SU-DHL-6 (cell line): ENCODE measurements around the gene TEKT1.

ENCODE experiments used
- H2AFZ ChIP-seq: fragments of 200-600 bp; sonication (generic); 2 replicates; pipeline ENCODE4 v1.6.1; 2014; ENCODE audit warnings: low read depth, mild to moderate bottlenecking, moderate library complexity, mixed read lengths, antibody characterized with exemption, low read length; ENCODE audit not compliant: severe bottlenecking
- H3F3A ChIP-seq: fragments of 200-600 bp; shearing (Covaris generic); 2 replicates; pipeline ENCODE4 v1.6.0; 2016; ENCODE audit warnings: antibody characterized with exemption, mild to moderate bottlenecking; ENCODE audit not compliant: insufficient read depth
- H3K27ac ChIP-seq: fragments of 200-600 bp; sonication (generic); 2 replicates; pipeline ENCODE4 v1.5.1; 2016; ENCODE audit warnings: low read depth, mild to moderate bottlenecking, low read length, moderate library complexity, mixed read lengths
- H3K27me3 ChIP-seq: fragments of 200-600 bp; sonication (generic), shearing (Covaris generic); 2 replicates; pipeline ENCODE4 v1.6.0; 2014; ENCODE audit warnings: mild to moderate bottlenecking, low read length
- H3K36me3 ChIP-seq: fragments of 200-600 bp; sonication (generic); 2 replicates; pipeline ENCODE4 v1.6.1; 2014; ENCODE audit warnings: mild to moderate bottlenecking, low read length, mixed read lengths
- H3K4me2 ChIP-seq: fragments of 300-600, 200-600 bp; shearing (Covaris generic), sonication (generic); 2 replicates; pipeline ENCODE4 v1.6.0; 2014; ENCODE audit warnings: low read length, low read depth, mild to moderate bottlenecking; ENCODE audit not compliant: poor library complexity, severe bottlenecking
- H3K4me3 ChIP-seq: fragments of 200-600 bp; sonication (generic); 2 replicates; pipeline ENCODE4 v1.5.1; 2014; ENCODE audit warnings: antibody characterized with exemption, low read length, mild to moderate bottlenecking, mixed read lengths; ENCODE audit not compliant: insufficient read depth, poor library complexity, severe bottlenecking
- H3K79me2 ChIP-seq: fragments of 200-600 bp; sonication (generic); 2 replicates; pipeline ENCODE4 v1.6.1; 2014; ENCODE audit warnings: mild to moderate bottlenecking, low read length, moderate library complexity; ENCODE audit not compliant: insufficient read depth
- H3K9ac ChIP-seq: fragments of 200-600 bp; sonication (generic); 2 replicates; pipeline ENCODE4 v1.7.0; 2014; ENCODE audit warnings: mild to moderate bottlenecking, low read length
- H3K9me2 ChIP-seq: fragments of 200-600 bp; sonication (generic); replicated peaks from 2 replicates; pipeline ENCODE4 v1.6.1; 2014; ENCODE audit warnings: low read length; ENCODE audit not compliant: insufficient read depth
- H3K9me3 ChIP-seq: fragments of 200-600 bp; sonication (generic); 2 replicates; pipeline ENCODE4 v1.6.1; 2014; ENCODE audit warnings: low read length, mixed read lengths; ENCODE audit not compliant: insufficient read depth
- H4K20me1 ChIP-seq: fragments of 200-600 bp; sonication (generic); 2 replicates; pipeline ENCODE4 v1.6.1; 2014; ENCODE audit warnings: low read depth, mild to moderate bottlenecking, antibody characterized with exemption, low read length, moderate library complexity, mixed read lengths
- EZH2phosphoT487 ChIP-seq: fragments of 200-600 bp; sonication (generic), shearing (Covaris generic); conservative IDR thresholded peaks from 2 replicates; pipeline ENCODE4 v1.6.1; 2018; ENCODE audit warnings: mild to moderate bottlenecking, antibody characterized with exemption, low read length, moderate library complexity, mixed read lengths
- TF ChIP-seq, protein P1 (sequence below): fragments of 200-600 bp; sonication (generic); IDR thresholded peaks from one replicate; pipeline ENCODE4 v1.5.1; 2017; ENCODE audit warnings: antibody characterized with exemption, mild to moderate bottlenecking, low read length, moderate library complexity; ENCODE audit not compliant: insufficient read depth, poor library complexity, severe bottlenecking

Gene TEKT1

DNA sequence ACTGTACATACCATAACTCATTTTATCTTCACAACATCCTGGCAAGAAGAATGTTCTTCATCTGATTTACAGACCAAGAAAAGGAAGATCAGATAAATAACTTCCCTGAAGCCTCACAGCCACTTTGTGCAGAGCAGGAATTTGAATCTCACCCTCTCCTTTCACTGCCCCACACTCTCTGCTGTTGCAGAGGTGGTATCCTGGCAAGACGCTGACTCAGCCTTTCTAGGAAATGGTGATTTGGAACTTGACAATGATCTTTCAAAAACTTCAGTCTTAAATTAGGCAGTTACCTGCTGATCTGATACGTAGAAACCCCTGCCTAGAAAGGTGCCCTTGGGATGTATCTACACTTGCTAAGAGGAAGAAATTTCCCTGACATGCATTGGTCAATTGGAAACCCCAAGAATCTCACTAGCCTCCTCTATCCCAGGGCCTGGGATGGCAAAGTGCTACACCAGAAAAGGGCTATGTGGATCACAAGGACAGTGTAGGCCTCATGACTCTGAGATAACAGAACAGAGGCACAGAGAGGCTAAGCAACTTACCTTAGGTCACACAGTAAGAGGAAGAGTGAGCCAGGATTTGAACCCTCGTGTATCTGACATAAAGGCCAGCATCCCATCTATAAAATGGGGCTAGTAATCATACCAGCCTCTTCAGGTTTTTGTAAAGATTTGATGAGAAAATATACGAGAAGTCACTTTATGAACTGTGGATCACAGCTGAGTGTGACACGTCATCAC, 37.6 kb downstream of the TEKT1 start:
- no peak overlapping the region for H2AFZ ChIP-seq
- no peaks in the 10 kb centered on the region for H3K36me3 ChIP-seq
- no peaks in the 10 kb centered on the region for H3K79me2 ChIP-seq
- H3K4me2 ChIP-seq: no peak overlapping the region
- no peaks in the 10 kb centered on the region for H3F3A ChIP-seq
- no peak overlapping the region for H3K27ac ChIP-seq
- H3K9ac ChIP-seq: no peak overlapping the region
- no peaks in the 10 kb centered on the region for H3K27me3 ChIP-seq
- no peaks in the 10 kb centered on the region for H3K9me2 ChIP-seq
- TF ChIP-seq EZH2phosphoT487: no peak
- TF ChIP-seq, protein P1, sequence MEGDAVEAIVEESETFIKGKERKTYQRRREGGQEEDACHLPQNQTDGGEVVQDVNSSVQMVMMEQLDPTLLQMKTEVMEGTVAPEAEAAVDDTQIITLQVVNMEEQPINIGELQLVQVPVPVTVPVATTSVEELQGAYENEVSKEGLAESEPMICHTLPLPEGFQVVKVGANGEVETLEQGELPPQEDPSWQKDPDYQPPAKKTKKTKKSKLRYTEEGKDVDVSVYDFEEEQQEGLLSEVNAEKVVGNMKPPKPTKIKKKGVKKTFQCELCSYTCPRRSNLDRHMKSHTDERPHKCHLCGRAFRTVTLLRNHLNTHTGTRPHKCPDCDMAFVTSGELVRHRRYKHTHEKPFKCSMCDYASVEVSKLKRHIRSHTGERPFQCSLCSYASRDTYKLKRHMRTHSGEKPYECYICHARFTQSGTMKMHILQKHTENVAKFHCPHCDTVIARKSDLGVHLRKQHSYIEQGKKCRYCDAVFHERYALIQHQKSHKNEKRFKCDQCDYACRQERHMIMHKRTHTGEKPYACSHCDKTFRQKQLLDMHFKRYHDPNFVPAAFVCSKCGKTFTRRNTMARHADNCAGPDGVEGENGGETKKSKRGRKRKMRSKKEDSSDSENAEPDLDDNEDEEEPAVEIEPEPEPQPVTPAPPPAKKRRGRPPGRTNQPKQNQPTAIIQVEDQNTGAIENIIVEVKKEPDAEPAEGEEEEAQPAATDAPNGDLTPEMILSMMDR: no peak
- H4K20me1 ChIP-seq: no peaks in the 10 kb centered on the region
- H3K4me3 ChIP-seq: no peak overlapping the region
- no peaks in the 10 kb centered on the region for H3K9me3 ChIP-seq

DNA sequence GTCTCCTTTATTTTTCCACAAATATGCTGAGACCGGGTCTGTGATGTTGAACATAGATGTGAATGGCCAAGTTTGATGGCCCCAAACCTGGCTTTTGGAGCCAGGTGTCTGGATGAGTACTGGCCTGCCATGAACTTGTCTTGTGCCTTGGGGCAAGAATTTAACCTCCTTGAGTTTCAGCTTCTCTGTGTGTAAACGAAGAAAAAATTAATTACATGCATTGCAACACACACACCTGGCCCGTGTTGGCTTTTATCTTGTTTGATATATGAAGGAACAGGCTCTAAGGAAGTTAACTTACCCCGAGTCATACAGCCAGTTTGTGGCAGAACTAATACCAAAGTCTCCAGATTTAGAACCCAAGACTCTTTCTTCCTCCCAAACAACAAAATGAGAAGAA, 42.4 kb downstream of the TEKT1 start:
- no peak overlapping the region for H3K9ac ChIP-seq
- H3K79me2 ChIP-seq: no peaks in the 10 kb centered on the region
- H3K27me3 ChIP-seq: no peaks in the 10 kb centered on the region

DNA sequence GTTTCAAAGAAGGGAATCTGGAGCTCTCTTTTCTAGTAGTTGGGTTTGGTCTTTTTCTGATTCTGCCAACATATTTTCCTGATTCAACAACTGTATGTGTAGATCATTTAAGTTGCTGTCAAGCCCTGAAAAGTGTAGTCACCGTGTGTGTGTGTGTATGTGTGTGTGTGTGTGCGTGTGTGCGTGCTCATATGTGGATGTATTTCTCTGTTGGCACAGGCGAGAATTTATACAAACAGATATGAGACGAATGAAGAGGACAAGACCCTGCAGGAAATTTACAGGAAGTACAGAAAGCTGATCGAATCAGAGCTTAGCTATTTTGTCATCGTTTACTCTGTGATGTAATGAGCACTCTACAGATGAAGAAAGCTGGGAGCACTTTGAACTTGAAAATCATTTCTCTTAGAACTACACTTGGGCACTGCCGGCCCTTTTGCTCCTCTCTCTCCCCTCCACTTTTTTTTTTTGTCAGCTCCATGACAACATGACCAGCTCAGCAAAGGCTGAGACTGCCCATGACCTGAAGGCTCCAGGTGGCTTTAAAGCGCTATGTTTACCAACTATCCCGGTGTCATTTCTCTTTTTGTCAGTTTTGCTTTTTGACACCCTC, 44.3 kb downstream of the TEKT1 start:
- TF ChIP-seq EZH2phosphoT487: no peak
- TF ChIP-seq, protein P1: no peak
- H3K4me2 ChIP-seq: no peak overlapping the region

More for the DNA sequence above, 42.4 kb downstream of the TEKT1 start:
- Histone ChIP-seq H3K4me2 (no peak overlapping the region), H3K27ac (no peak overlapping the region), H3K9me2 (no peaks in the 10 kb centered on the region), H3K36me3 (no peaks in the 10 kb centered on the region), H3F3A (no peaks in the 10 kb centered on the region), H3K4me3 (no peak overlapping the region), H3K9me3 (no peaks in the 10 kb centered on the region), H4K20me1 (no peaks in the 10 kb centered on the region), H2AFZ (no peak overlapping the region)
- TF ChIP-seq EZH2phosphoT487: no peak
- TF ChIP-seq, protein P1: no peak

More for the DNA sequence above, 44.3 kb downstream of the TEKT1 start:
- Histone ChIP-seq H3K79me2 (no peaks in the 10 kb centered on the region), H4K20me1 (no peaks in the 10 kb centered on the region), H3K9me2 (no peaks in the 10 kb centered on the region), H3K27me3 (no peaks in the 10 kb centered on the region), H3K4me3 (no peak overlapping the region), H2AFZ (no peak overlapping the region), H3K36me3 (no peaks in the 10 kb centered on the region), H3K9ac (no peak overlapping the region), H3K9me3 (no peaks in the 10 kb centered on the region), H3F3A (no peaks in the 10 kb centered on the region), H3K27ac (no peak overlapping the region)
